Stimulated activated CD8-positive, alpha-beta memory T cell treated with anti-CD3 and anti-CD28 coated beads, Interleukin-2, amount 100 ng/mL, for 48 hours (primary cell): ENCODE measurements around the gene SLC2A13.

Experiments used
- DNase-seq, 2 donors: peaks; one replicate each; pipeline ENCODE4 v3.0.0-alpha.2; 2020; ENCODE audit warnings: low read depth in 2 of 2

SLC2A13 gene

DNA sequence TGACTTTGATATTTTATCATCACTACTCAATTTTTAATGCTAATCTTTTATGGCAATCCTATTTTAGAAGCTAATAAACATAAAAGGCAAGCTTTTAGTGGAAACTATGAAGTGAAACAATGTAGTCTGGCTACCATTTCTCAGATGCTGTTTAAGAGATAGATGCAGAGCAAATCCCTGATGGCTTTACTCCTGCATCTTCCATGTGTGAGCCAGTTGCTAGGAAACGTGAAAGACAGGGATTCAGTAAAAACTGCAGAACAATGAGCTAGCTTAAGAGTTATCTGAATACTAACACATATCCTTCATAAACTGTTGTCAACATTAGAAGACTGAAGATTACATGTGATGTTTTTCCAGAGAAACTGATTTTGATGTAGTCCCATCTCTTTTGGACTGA lies 112.6 kb downstream of the SLC2A13 start:
- no peak for DNase-seq

DNA sequence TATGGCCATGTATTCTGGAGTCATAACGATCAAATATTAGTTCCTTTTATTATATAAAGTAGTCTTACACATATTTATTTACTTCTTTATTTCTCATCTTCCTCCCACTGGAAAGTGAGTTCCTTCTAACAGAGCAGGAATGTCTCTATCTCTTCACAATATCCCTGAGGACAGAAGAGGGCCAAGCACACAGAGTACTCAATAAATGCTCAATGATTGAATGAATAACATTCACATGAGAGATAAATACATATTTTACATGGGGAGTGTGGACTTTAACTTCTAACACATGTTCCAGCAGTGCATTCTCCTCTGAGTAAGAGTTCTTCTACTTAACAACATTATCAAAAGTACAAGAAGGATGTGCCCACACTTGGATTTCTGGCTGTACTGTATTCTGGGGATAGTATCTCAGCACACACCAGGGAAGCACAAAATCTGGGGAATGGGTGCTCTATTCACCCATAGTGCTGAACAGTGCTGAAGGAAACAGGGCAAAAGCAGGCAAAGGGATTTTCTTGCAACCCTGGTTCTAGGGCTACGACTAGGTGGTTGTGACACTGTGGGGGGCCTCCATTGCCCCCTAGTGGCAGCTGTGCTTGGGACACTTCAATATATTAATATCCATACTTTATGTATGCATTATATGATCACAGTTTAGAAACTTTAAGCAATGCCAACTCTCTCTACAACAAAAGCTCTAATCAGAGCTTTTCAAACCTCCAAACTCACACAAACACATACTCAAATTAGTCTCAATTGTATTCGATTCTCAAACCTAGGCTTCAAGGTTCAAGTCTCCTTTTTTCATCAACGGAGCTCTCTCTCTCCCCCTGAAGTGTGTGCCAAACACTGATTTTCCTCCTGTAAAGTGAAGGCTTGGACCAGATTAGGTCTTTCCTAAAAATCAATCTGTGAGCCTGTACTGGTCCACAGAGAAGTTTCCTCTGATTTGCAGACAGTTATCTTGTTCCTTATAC lies 115.5 kb downstream of the SLC2A13 start:
- peak; percentile 37 to 45 for DNase-seq

GRCh38 chr12:39989501-39989900 lies 116.4 kb downstream of the SLC2A13 start:
- DNase-seq, result no peak

- no peak for DNase-seq
Observed at GRCh38 chr12:39988574-39988973, 117.3 kb downstream of the SLC2A13 start.

- DNase-seq, result no peak
Observed at GRCh38 chr12:39986674-39987073, 119.2 kb downstream of the SLC2A13 start.

GRCh38 chr12:39984670-39985069 lies 121.2 kb downstream of the SLC2A13 start:
- no peak for DNase-seq

DNA sequence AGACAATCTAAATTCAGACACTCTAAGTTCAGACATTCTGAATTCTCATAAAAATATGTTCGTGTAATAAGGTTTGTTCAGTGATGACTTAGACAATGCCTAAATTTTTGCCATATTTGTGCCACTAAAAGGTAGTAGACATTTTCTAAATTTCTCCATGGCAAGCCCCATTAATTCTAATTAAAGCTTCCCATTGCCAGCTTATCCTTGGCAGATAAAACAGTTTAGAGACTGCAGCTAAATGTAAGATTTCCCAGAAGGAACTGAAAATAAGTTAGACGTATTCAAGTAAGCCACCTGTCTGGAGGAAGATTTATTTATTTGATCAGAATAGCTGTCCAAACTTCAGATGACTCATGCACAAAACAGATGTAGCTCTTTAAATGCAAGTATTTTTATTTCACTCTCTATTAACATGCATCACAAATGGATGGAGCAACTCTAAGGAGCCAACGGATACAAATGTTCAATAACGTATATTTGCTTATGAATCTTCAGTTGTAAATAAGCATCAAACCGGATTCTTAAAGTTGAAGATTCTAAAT lies 130.4 kb downstream of the SLC2A13 start:
- no peak for DNase-seq

GRCh38 chr12:39972119-39972518 lies 133.8 kb downstream of the SLC2A13 start:
- DNase-seq, result no peak

GRCh38 chr12:39971348-39971747 lies 134.5 kb downstream of the SLC2A13 start:
- no peak for DNase-seq

GRCh38 chr12:39966721-39967120 lies 139.2 kb downstream of the SLC2A13 start:
- DNase-seq, result no peak

DNA sequence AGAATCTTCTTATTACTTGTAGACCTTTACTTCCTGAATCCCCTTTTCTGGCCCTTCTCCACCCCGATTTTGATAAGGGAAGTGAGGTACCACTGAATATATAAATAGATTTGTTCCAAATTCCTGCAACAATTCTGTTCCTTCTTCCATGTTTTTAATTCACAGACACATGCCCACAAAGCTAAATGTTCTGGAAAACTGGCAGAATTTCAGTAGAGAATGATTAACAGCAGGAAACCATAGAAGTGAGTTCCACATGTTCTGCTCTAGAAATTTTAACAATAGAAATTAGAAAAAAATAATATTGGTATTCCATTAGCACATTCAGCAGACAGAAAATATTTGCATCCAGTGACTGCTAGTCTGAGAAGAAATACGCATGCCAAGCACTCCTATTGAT lies 139.6 kb downstream of the SLC2A13 start:
- no peak for DNase-seq

GRCh38 chr12:39959467-39959866 lies 146.4 kb downstream of the SLC2A13 start:
- no peak for DNase-seq

DNA sequence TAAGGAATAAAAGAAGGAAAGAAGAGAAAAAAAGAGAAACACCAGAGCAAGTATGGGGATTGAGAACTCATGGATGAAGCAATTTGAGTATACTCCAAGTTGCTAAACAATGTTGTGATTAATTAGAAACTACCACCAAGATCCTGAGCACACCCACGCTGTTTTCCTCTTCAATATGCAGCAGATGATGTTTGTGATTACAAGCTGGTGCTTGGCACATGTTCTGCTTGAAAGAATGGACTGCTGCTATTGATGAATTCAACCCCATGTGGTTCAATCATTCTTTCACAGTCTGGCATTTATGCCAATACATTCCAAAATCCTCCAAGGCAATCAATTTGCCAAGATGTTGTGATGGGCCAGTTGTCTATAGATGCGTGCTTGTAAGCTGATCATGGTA lies 146.8 kb downstream of the SLC2A13 start:
- DNase-seq, result no peak

GRCh38 chr12:39958377-39958776 lies 147.5 kb downstream of the SLC2A13 start:
- DNase-seq, result no peak

DNA sequence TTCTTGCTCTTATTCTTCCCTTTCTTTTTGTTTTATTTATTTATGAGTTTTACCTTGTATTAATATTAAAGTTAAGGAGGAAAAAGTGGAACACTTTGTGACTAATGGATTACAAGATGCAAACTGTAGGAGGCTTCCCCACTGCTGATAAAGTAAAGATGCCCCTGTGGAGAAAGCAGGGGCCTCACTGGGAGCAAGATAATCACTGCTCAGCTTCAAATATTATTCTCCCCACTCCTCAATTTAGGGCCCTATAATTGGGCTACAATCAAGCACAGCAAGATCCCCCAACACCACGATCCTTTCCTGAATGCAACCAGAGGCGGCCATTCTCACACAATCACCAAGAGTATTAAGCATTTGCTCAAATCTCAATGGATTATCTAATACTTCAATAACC lies 149.2 kb downstream of the SLC2A13 start:
- no peak for DNase-seq

DNA sequence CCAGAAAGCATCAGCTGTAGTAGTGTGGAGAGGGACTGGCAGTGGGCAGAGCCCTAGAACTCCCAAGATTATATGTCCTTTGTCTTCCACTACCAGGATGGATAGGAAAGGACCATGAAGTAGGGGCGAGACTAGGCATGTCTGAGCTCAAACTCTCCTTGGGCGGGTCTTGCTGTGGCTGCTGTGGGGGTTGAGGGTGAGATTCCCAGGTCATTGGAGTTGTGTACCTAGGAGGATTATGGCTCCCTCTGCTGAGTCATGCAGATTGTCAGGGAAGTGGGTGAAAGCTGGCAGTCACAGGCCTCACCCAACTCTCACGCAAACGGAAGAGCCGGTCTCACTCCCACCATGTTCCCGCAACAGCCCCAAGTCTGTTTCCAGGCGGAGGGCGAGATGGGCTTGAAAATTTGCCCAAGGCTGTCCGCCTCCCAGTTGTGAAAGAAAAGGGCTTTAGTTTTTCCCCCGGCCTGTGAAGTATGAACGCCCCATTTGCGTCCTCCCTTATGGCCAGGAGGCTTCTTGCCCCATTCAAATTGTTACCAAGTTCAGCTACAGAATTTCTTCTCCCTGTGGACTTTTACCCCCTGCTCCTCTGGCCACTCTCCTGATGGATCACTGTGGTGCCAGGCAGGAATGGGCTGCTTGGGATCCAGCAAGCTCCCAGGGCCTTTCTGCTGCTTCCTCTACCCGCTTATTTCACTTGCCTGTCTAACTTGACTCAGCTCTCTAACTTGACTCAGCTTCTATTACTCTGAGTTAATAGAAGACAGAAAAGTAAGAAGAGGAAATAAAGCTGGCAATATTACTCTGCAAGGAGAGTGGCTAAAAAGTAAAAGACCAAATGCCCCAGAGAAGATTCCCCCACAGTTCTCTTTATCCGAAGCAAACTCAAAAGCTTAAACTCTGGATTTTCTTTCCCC lies 159.3 kb downstream of the SLC2A13 start:
- DNase-seq, result no peak

DNA sequence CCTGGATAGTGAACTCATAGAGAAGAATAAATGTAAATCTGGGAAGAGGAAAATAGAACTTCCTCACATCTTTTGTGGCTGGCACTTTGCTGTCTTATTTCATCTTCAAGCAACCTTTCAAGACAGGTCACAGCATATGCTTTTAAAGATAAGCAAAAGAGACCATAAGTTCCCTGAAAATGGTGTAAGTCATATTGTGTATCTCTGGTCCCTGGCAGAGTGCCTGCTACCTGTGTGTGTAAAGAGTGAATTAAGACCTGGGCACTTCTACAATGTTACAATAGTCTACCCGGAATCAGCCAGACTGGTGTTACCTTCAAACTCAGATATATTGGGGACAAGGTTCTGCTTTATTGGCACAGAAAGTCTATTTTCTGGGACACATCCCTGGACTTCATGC lies 168.8 kb downstream of the SLC2A13 start:
- no peak for DNase-seq

DNA sequence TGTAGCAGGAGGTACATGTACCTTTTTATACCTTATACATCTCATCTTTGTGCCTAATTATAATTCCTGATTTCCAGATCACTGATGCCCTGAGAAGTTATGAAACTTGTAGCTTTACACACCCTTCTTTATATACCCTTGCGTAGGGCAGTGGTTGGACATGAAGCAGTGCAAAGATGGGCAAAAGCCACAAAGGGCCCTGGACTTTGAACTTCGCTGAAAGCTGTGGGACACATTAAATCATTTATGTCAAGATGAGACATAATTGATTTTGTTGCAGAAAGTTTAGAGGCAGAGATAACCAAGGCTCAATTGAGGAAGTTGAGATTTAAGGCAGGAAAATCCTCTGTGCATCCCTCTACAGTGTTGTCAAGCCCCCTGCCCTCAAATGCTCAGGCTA lies 170.0 kb downstream of the SLC2A13 start:
- no peak for DNase-seq

DNA sequence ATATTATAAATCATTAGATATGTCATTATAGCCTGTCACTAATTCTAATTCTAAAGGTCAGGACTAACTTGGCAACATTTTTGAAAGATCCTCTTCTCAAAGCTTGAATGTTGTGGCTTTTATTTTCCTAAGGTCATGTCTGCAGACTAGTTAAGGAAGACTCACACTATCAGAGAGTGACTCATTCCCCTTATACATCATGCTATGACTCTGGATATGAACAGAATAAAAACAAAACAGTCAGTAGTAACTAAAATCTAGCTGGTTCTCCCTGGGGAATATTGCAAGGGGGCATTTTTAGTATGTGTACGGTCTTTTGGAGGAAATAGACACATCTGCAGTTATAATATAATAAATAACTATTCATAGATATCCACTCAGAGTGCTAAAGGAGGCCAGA lies 170.6 kb downstream of the SLC2A13 start:
- no peak for DNase-seq

GRCh38 chr12:39931857-39932256 lies 174.0 kb downstream of the SLC2A13 start:
- no peak for DNase-seq

DNA sequence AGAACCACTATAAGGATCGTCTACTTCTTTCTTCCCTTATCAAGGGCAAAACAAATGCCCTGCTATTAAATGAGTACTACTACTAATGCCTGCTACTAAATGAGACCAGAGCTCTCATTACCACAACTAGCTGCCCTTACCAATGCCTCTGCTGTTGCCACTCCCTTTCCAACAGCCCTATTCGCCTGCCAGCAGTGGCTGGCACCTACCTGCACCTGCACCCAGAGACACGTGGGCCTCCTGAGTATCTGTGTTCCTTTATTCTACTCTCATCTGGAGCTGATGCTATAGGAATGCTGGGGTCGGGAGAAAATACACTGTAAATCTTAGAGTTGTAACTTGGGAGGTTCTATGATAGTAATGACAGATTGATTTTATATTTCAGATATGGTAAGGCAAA lies 174.7 kb downstream of the SLC2A13 start:
- no peak for DNase-seq

DNA sequence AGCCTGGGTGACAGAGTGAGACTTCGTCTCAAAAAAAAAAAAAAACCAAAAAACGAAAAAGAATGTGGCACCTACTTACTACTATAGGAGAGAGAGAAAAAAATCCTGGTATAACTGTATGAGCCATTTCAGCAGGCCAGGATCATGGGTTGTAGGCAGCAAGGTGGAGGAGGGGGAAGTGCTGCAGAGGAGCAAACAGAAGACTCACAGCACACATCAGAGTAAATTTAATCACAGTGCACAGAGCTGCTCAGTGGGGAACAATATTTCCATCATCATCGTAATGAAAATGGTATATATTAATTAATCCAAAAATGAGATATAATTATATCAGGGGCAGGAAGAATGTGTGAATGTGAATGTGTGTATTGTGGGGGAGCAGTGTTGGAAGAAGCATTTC lies 175.8 kb downstream of the SLC2A13 start:
- no peak for DNase-seq
